ENCODE measurements around the gene HES5. TPM values are rescaled to one million over a fixed set of nuclear protein-coding genes. Genes with fewer than 3 reads are reported as not detected.

The HES5 gene
- total and polyA plus RNA-seq, 2 donors (not counting 3 experiments of a cell fraction or from before 2014, with no cell fraction given), result 0.07 TPM; not detected in 1

- H3K9ac ChIP-seq (replicated peaks; ENCODE audit: extremely low read depth, insufficient read depth, low read length), result no peak overlapping the region
- H3K4me3 ChIP-seq (replicated peaks in 1 of 3; ENCODE audit: insufficient read depth in 1 of 3, low read depth in 1 of 3, low read length in 3 of 3), result no peak overlapping the region
- no peaks in the 10 kb centered on the region for H3K36me3 ChIP-seq (ENCODE audit: control insufficient read depth in 2 of 2, extremely low read depth in 1 of 2, insufficient read depth in 2 of 2, low read length in 2 of 2)
- no TSS peak for BruUV-seq (replicated peaks)
- TF ChIP-seq JUN (IDR thresholded peaks at IDR 0.05; ENCODE audit: borderline replicate concordance, insufficient read depth, insufficient read length, low read depth), result no peak
- TF ChIP-seq FOS (IDR thresholded peaks at IDR 0.05; ENCODE audit: borderline replicate concordance, insufficient read depth, low read length), result no peak
- TF ChIP-seq POLR2AphosphoS5 (IDR thresholded peaks at IDR 0.05; ENCODE audit: insufficient read depth, low read depth, low read length), result no peak
- TF ChIP-seq EZH2 (IDR thresholded peaks at IDR 0.05; ENCODE audit: borderline replicate concordance, low read depth, low read length, severe bottlenecking), result no peak
- no peak for TF ChIP-seq CTCF (IDR thresholded peaks at IDR 0.05; ENCODE audit: extremely low read depth in 1 of 2, insufficient read depth in 1 of 2, low read depth in 1 of 2, low read length in 2 of 2)
- no peak for TF ChIP-seq MYC (IDR thresholded peaks at IDR 0.05; ENCODE audit: low read depth, low read length)
- TF ChIP-seq GATA2 (IDR thresholded peaks at IDR 0.05; ENCODE audit: insufficient read depth, insufficient read length, low read depth, low read length), result no peak
- TF ChIP-seq POLR2A (IDR thresholded peaks at IDR 0.05; ENCODE audit: low read depth, low read length), result no peak
- TF ChIP-seq MAX (IDR thresholded peaks at IDR 0.05; ENCODE audit: insufficient read depth, insufficient read length), result no peak
- no peak overlapping the region for H3K4me2 ChIP-seq (ENCODE audit: insufficient read depth, low read length)
- dilution Hi-C loops (cut with MboI; ENCODE audit: extremely low pct_ligation_motif_present, low sequenced_read_pairs) (no loop called here), intact Hi-C loops (cut with micrococcal nuclease) (no loop called here)
- POLR2A ChIA-PET, result no interaction called here
- DNase-seq (ENCODE audit: low read depth, low spot score) (no peak), FAIRE-seq (no peak)
- H3K27me3 ChIP-seq (ENCODE audit: control insufficient read depth in 2 of 2, insufficient read depth in 2 of 2, low read length in 2 of 2), result peaks cover 10 to 14% of the 10 kb centered on the region in 2 experiments
- H3K9me3 ChIP-seq (replicated peaks; ENCODE audit: control insufficient read depth, insufficient read depth, low read length), result no peaks in the 10 kb centered on the region
- no peaks in the 10 kb centered on the region for H3K9me1 ChIP-seq (replicated peaks; ENCODE audit: control insufficient read depth, extremely low read depth, insufficient read depth, low read length)
- no peaks in the 10 kb centered on the region for H3K79me2 ChIP-seq (ENCODE audit: control insufficient read depth, insufficient read depth, low read length)
- H2AFZ ChIP-seq (ENCODE audit: low read depth, low read length), result no peak overlapping the region
- H3K4me1 ChIP-seq (ENCODE audit: control insufficient read depth, extremely low read depth, insufficient read depth, low read length), result no peaks in the 10 kb centered on the region
- CTCF ChIA-PET, result interaction anchor here (1.5 kb wide), 1 partner anchor 7 kb away, joined by 5 read pairs; no protein-coding TSS in a partner anchor
- H4K20me1 ChIP-seq (replicated peaks; ENCODE audit: control insufficient read depth, extremely low read depth, insufficient read depth, low read length), result no peaks in the 10 kb centered on the region
- no peak overlapping the region for H3K27ac ChIP-seq (ENCODE audit: insufficient read depth, low read depth, low read length)
Measured at GRCh38 chr1:2534687-2535441, 4.8 kb upstream of the HES5 start.

All from endothelial cell of umbilical vein (primary cell).